GM12878 (cell line): ENCODE measurements around the gene NEUROD6. TPM values are rescaled to one million over a fixed set of nuclear protein-coding genes. Genes with fewer than 3 reads are reported as not detected.

ENCODE experiments used
- CBFB ChIP-seq: IDR thresholded peaks from 2 replicates; pipeline ENCODE4 v1.6.1; 2016; ENCODE audit warnings: antibody characterized with exemption, low read depth
- CHD1 ChIP-seq: IDR thresholded peaks from 2 replicates; pipeline ENCODE4 v1.6.1; 2012; ENCODE audit warnings: low read depth, low read length, improper control_type of control experiment
- NRF1 ChIP-seq: conservative IDR thresholded peaks from 2 replicates; pipeline ENCODE4 v1.6.1; 2011; ENCODE audit warnings: mild to moderate bottlenecking, low read depth, low read length, improper control_type of control experiment
- POLR2AphosphoS2 ChIP-seq: IDR thresholded peaks from 2 replicates; pipeline ENCODE4 v1.6.1; 2011; ENCODE audit warnings: low read depth, mild to moderate bottlenecking, low read length, improper control_type of control experiment, moderate library complexity
- SREBF2 ChIP-seq: IDR thresholded peaks from 2 replicates; pipeline ENCODE4 v1.6.1; 2012; ENCODE audit warnings: mild to moderate bottlenecking, low read length
- YY1 ChIP-seq: IDR thresholded peaks from 2 replicates; pipeline ENCODE4 v1.6.1; 2011; ENCODE audit warnings: low read depth, mild to moderate bottlenecking, low read length
- polyA plus RNA-seq, 11 experiments: library from polyadenylated mRNA; depleted of rRNA in 4 of 11; unstranded in 6 of 11; stranded (reverse) in 5 of 11; fragments of >200 nt; fragmentation: Nextera tagmentation in 4 of 11; fragmentation: Illumina TruSeq in 1 of 11; extraction: Ambion mirVana in 4 of 11; extraction: Trizol in 1 of 11; gene quantifications; 1 replicate in 1 of 11; 2 replicates in 10 of 11; pipeline versions ENCODE4 v1.2.1 to v1.2.3, GENCODE V29; 2011 to 2016; ENCODE audit warnings: inconsistent platforms in 2 of 11, missing spikeins in 2 of 11, low read depth in 1 of 11
- total RNA-seq, 4 experiments: library from RNA; depleted of rRNA in 3 of 4; stranded (reverse); fragments of >200 nt in 3 of 4; fragmentation: Illumina TruSeq in 1 of 4; extraction: Trizol in 1 of 4; gene quantifications; 2 replicates each; pipeline versions ENCODE4 v1.2.1 to v1.2.3, GENCODE V29; 2013 to 2021
- TF ChIP-seq, protein P1 (sequence below): fragments of 450-650 bp; IDR thresholded peaks from 2 replicates; pipeline ENCODE4 v1.6.1; 2014; ENCODE audit warnings: mild to moderate bottlenecking
- TF ChIP-seq, protein P2 (sequence below), 3 experiments: IDR thresholded peaks in 2 of 3; conservative IDR thresholded peaks in 1 of 3; 2 replicates each; pipeline ENCODE4 v1.5.1; 2011; ENCODE audit warnings: low read depth in 3 of 3, low read length in 3 of 3, mild to moderate bottlenecking in 3 of 3, control low read depth in 2 of 3, moderate library complexity in 2 of 3, inconsistent platforms in 1 of 3, mixed read lengths in 1 of 3; ENCODE audit not compliant: control insufficient read depth in 2 of 3, insufficient read depth in 1 of 3; ENCODE audit errors: extremely low read depth in 1 of 3
- TF ChIP-seq, protein P3 (sequence below): fragments of 450-650 bp; IDR thresholded peaks from 2 replicates; pipeline ENCODE4 v1.6.1; 2018; ENCODE audit warnings: mild to moderate bottlenecking, low read depth, moderate library complexity; ENCODE audit not compliant: partially characterized antibody

NEUROD6 gene
- total and polyA plus RNA-seq, 10 of the 15 experiments (the other 5 are each of a cell fraction or from before 2014, with no cell fraction given), result not detected

GRCh38 chr7:31373337-31374289, 33.1 kb upstream of the NEUROD6 start (continued):
- TF ChIP-seq, protein P1, sequence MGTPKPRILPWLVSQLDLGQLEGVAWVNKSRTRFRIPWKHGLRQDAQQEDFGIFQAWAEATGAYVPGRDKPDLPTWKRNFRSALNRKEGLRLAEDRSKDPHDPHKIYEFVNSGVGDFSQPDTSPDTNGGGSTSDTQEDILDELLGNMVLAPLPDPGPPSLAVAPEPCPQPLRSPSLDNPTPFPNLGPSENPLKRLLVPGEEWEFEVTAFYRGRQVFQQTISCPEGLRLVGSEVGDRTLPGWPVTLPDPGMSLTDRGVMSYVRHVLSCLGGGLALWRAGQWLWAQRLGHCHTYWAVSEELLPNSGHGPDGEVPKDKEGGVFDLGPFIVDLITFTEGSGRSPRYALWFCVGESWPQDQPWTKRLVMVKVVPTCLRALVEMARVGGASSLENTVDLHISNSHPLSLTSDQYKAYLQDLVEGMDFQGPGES, result no peak
- TF ChIP-seq POLR2AphosphoS2 (no peak), CBFB (no peak), YY1 (0 out of 2 replicates have a peak, but pooled peaks have one; percentile 10), SREBF2 (no peak), NRF1 (no peak), CHD1 (no peak)
- TF ChIP-seq, protein P2, sequence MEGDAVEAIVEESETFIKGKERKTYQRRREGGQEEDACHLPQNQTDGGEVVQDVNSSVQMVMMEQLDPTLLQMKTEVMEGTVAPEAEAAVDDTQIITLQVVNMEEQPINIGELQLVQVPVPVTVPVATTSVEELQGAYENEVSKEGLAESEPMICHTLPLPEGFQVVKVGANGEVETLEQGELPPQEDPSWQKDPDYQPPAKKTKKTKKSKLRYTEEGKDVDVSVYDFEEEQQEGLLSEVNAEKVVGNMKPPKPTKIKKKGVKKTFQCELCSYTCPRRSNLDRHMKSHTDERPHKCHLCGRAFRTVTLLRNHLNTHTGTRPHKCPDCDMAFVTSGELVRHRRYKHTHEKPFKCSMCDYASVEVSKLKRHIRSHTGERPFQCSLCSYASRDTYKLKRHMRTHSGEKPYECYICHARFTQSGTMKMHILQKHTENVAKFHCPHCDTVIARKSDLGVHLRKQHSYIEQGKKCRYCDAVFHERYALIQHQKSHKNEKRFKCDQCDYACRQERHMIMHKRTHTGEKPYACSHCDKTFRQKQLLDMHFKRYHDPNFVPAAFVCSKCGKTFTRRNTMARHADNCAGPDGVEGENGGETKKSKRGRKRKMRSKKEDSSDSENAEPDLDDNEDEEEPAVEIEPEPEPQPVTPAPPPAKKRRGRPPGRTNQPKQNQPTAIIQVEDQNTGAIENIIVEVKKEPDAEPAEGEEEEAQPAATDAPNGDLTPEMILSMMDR (IDR thresholded peaks at IDR 0.05 in 2 of 3, conservative IDR thresholded peaks at IDR 0.05 in 1 of 3; ENCODE audit: control insufficient read depth in 2 of 3, extremely low read depth in 1 of 3, insufficient read depth in 1 of 3, low read depth in 3 of 3, low read length in 3 of 3), result peak; percentile 60 to 77 (median 71)
- TF ChIP-seq, protein P3, sequence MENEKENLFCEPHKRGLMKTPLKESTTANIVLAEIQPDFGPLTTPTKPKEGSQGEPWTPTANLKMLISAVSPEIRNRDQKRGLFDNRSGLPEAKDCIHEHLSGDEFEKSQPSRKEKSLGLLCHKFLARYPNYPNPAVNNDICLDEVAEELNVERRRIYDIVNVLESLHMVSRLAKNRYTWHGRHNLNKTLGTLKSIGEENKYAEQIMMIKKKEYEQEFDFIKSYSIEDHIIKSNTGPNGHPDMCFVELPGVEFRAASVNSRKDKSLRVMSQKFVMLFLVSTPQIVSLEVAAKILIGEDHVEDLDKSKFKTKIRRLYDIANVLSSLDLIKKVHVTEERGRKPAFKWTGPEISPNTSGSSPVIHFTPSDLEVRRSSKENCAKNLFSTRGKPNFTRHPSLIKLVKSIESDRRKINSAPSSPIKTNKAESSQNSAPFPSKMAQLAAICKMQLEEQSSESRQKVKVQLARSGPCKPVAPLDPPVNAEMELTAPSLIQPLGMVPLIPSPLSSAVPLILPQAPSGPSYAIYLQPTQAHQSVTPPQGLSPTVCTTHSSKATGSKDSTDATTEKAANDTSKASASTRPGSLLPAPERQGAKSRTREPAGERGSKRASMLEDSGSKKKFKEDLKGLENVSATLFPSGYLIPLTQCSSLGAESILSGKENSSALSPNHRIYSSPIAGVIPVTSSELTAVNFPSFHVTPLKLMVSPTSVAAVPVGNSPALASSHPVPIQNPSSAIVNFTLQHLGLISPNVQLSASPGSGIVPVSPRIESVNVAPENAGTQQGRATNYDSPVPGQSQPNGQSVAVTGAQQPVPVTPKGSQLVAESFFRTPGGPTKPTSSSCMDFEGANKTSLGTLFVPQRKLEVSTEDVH, result no peak
- TF ChIP-seq, all 136 proteins: peak for 4
